SK-N-SH treated with all-trans-retinoic acid at 6 μM for 48 hours (cell line): ENCODE results near the gene DIP2B.

ENCODE experiments used
- ARNTL ChIP-seq: fragments of 450-650 bp; formaldehyde crosslinking; IDR thresholded peaks from 2 replicates; pipeline ENCODE4 v1.5.0; 2020; ENCODE audit warnings: low read depth, mild to moderate bottlenecking, moderate library complexity, borderline replicate concordance
- ZFP3 ChIP-seq: fragments of 250-450 bp; sonication (Bioruptor Pico); IDR thresholded peaks from 2 replicates; pipeline ENCODE4 v1.5.0; 2020; ENCODE audit warnings: mild to moderate bottlenecking, moderate library complexity
- ZNF565 ChIP-seq: fragments of 450-650 bp; formaldehyde crosslinking; conservative IDR thresholded peaks from 2 replicates; pipeline ENCODE4 v1.5.0; 2020; ENCODE audit warnings: low read depth, mild to moderate bottlenecking, moderate library complexity

DNA sequence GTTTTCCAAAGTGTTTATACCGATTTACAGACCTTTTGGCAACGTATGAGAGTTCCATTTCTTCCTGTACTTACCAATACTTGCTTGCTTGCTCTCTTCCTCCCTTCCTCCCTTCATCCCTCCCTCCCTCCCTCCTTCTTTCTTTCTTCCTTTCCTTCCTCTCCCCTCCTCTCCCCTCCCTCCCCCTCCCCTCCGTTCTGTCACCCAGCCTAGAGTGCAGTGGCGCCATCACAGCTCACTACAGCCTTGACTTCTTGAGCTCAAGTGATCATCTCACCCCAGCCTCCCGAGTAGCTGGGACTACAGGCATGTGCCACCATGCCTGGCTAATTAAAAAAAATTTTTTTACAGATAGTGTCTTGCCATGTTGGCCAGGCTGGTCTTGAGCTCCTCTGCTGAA is 40.4 kb downstream of the DIP2B start:
- no peak for TF ChIP-seq ZFP3
- TF ChIP-seq ARNTL (CRISPR knock-in tag), result no peak
- TF ChIP-seq ZNF565 (CRISPR knock-in tag), result no peak
